Glomerular endothelial cell (primary cell): Measurements from ENCODE around the gene FMC1. TPM values are rescaled to one million over a fixed set of nuclear protein-coding genes. Genes with fewer than 3 reads are reported as not detected.

ENCODE experiments used
- DNase-seq: peaks from one replicate; pipeline ENCODE4 v3.0.0-alpha.2; 2011; ENCODE audit warnings: low read depth, low spot score; ENCODE audit errors: extremely low read depth
- total RNA-seq: library from RNA; depleted of rRNA; stranded (reverse); fragments of >200 nt; gene quantifications from 2 replicates; pipeline ENCODE4 v1.2.3, GENCODE V29; 2015

FMC1 gene
- total RNA-seq, 1 donor from 2014 or later, result 13.2 TPM

DNA sequence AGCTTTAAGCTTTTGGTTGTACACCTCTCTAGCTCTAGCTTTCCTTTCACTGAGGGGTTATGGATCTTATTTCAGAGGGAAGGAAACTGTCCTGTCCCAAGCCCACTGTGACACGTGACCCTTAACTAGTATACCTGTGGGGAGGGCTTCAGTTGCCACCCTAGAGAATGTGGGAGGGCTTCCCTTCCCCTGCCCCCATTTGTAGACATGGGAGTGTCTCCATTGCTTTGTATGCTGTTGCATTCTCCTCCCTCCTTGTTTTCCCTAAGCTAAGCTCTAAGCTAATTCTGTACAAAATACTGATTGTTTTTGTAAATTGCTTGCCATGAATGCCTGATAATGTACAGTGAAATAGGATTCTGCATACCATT lies 29.8 kb downstream of the FMC1 start:
- no peak for DNase-seq

DNA sequence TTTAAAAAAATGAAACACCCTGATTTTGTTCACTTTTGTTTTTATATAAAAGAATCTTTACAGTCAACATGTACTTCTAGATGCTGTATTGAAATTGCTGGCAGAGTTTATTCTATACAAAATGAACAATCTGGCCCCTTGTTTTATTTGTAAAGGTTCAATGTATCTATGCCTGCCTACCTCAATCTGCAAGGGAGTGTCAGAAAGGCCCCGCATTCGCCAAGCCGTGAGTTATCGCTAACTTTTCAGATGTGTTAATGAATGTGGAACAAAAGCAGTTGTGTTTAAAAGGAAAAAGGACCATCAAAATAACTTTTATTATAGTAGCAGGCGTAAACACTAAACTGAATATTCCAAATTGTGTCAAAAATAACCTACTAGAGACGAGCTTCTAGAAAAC lies 33.1 kb downstream of the FMC1 start:
- DNase-seq, result no peak

DNA sequence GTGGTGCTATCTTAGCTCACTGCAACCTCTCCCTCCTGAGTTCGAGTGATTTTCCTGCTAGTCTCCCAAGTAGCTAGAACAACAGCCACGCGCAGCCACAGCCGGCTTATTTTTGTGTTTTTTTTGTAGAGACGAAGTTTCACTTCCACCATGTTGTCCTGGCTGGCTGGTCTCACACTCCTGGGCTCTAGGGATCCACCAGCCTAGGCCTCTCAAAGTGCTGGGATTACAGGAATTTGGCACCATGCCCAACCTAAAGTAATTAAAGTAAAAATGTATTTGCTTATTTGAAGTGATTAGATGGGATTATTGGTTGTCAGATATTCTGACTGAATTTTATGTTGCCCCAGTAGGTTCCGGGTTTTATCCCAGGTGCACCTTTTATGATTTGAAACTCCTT lies 41.3 kb downstream of the FMC1 start:
- DNase-seq, result no peak

DNA sequence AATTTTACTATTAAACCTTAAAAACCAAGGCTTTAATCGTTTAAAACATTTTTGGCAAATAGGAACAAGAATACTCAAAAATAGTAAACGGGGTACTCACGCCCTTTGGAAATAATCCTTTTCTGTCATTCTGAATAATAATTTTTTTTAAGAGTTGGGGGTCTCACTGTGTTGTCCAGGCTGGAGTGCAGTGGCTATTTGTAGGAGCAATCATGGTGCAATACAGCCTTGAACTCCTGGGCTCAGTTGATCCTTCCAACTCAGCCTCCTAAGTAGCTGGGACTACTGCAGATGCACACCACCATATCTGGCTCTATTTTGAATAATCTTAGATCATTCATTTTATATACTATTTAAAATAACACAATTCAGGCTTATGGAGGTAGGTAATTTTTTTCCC lies 43.5 kb downstream of the FMC1 start:
- DNase-seq, result no peak

DNA sequence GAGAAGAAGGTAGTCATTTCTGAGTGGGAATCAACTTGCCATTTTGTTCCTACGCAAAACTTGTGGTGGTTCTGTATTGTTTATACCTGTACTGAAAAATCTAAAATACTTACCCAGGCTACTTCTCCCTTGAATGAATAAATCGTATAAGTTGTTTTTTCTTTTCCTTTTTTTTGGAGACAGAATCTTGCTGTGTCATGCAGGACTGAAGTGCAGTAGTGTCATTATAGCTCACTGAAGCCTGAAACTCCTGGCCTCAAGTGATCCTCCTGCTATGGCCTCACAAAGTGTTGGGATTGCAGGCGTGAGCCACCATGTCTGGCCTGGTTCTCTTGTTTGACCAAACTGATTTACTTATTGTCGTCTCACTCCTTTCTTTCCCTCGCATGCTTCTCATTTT lies 46.5 kb downstream of the FMC1 start:
- DNase-seq, result no peak

DNA sequence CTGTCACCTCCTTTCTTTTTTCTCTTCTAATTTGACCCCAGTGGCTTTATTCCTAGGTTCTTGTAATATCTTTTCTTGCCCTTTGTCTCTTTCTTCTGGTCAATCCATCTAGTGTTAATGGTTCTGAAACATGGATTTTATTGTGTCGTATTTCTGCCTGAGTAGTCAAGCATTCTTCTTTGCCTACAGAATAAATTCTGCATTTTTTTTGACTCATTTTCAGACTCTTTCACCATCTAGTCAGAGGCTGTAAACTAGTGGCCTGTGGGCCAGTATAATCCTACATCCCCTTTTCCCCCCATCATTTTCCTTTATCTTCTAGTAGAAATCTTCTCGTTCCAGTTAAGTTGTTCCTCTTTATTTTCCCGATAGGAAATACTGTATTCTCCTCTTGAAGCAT lies 48.0 kb downstream of the FMC1 start:
- DNase-seq, result no peak

DNA sequence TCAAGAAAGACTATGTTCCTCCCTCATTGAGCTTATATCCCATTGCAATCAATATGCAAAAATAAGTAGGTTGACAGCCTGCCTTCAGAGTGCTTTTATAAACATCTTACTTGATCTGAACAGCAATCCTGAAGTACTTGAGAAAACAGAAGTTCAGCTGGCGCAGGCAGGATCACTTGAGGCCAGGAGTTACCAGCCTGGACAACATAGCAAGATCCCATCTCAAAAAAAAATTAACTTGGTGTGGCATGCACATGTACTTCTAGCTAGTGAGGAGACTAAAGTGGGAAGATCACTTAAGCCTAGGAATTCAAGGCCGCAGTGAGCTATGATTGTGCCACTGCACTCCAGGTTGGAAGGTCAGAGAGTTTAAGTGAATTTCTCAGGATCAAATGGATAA lies 48.6 kb downstream of the FMC1 start:
- DNase-seq, result no peak

DNA sequence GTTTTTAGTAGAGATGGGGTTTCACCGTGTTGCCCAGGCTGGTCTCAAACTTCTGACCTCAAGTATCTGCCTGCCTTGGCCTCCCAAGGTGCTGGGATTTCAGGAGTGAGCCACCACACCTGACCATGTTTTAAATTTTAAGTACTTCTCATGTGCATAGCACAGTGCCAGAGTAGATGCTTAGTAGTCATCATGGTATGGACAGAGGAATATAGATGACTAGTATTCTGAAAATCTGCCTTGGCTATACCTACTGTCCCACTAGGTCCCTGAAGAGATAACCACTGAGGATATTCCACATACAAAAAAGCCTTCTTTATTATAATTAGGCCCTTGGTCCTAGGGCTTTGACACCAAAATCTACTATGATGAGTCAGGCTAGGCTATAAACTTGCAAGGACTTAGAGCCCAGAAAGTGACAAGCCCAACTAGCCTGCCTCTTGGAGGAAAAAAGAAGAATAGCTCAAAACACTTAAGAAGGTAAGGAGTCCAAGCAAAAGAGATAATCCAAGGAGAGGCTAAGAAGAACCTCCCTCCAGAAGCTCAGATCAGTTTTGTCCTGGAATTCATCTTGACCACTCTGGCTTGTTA lies 52.6 kb downstream of the FMC1 start:
- no peak for DNase-seq

DNA sequence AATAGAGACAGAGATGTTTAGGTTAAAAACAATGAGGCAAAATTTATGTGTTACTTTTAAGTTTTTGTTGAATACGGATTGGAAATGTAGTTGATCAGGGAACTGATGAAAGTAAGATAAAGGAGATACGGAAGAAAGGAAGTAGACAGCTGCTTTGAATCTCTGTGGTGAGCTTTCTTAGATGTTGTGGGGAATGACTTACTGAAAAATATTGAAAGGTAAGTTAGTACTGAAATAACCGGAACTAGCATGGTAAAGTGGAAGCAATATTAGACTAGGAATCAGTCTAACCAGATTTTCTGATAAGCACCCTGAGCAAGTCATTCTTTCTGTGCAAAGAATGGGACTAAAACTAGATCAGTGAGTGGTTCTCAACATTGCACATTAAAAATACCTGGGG lies 53.4 kb downstream of the FMC1 start:
- DNase-seq, result no peak

Other genes with a start within 250 kb of the FMC1 start
- gene ZC3HAV1, start 231.6 kb upstream of the FMC1 start, total RNA-seq, result 50.0 and 54.7 TPM in 2 replicates
- gene UBN2, start 110.1 kb upstream of the FMC1 start, total RNA-seq, result 4.3 and 9.3 TPM in 2 replicates
- 33.1 and 51.2 TPM in 2 replicates for gene LUC7L2, start 18.6 kb downstream of the FMC1 start, total RNA-seq
- gene KLRG2, start 142.3 kb downstream of the FMC1 start, total RNA-seq, result 0.15 TPM in 1 of 2 replicates, not detected in the other
- not detected in 2 replicates for gene CLEC2L, start 182.3 kb downstream of the FMC1 start, total RNA-seq